Progenitor cell of endocrine pancreas (in vitro differentiated cells): Measurements from ENCODE around the gene B3GLCT. TPM values are rescaled to one million over a fixed set of nuclear protein-coding genes. Genes with fewer than 3 reads are reported as not detected.

ENCODE experiments used
- DNase-seq: peaks from one replicate; pipeline ENCODE4 v3.0.0; 2021; ENCODE audit warnings: low spot score; ENCODE audit not compliant: unreplicated experiment
- H3K27ac Mint-ChIP-seq: 2 replicates; pipeline ENCODE4 v1.8.0; 2021; ENCODE audit warnings: mild to moderate bottlenecking, moderate library complexity, mixed read lengths
- H3K27me3 Mint-ChIP-seq: 2 replicates; pipeline ENCODE4 v1.8.0; 2021; ENCODE audit warnings: mixed read lengths
- H3K36me3 Mint-ChIP-seq: 2 replicates; pipeline ENCODE4 v1.8.0; 2022; ENCODE audit warnings: mixed read lengths; ENCODE audit not compliant: insufficient read depth
- H3K4me1 Mint-ChIP-seq: 2 replicates; pipeline ENCODE4 v1.8.0; 2021; ENCODE audit warnings: low read depth, mixed read lengths
- H3K4me3 Mint-ChIP-seq: 2 replicates; pipeline ENCODE4 v1.8.0; 2021; ENCODE audit warnings: low read depth, mild to moderate bottlenecking, moderate library complexity, mixed read lengths
- H3K9me3 Mint-ChIP-seq: 2 replicates; pipeline ENCODE4 v1.8.0; 2021; ENCODE audit warnings: low read depth, mixed read lengths
- total RNA-seq: library from RNA; stranded (reverse); gene quantifications from 2 replicates; pipeline ENCODE4 v1.2.1, GENCODE V29; 2021
- TF ChIP-seq, protein P1 (sequence below): fragments of 200-600 bp; sonication (generic); IDR thresholded peaks from one replicate; pipeline ENCODE4 v1.5.0; 2021; ENCODE audit warnings: antibody characterized with exemption, mild to moderate bottlenecking; ENCODE audit not compliant: unreplicated experiment

The B3GLCT gene
- total RNA-seq, 1 donor from 2014 or later = 6.6 TPM

- TF ChIP-seq, protein P1, sequence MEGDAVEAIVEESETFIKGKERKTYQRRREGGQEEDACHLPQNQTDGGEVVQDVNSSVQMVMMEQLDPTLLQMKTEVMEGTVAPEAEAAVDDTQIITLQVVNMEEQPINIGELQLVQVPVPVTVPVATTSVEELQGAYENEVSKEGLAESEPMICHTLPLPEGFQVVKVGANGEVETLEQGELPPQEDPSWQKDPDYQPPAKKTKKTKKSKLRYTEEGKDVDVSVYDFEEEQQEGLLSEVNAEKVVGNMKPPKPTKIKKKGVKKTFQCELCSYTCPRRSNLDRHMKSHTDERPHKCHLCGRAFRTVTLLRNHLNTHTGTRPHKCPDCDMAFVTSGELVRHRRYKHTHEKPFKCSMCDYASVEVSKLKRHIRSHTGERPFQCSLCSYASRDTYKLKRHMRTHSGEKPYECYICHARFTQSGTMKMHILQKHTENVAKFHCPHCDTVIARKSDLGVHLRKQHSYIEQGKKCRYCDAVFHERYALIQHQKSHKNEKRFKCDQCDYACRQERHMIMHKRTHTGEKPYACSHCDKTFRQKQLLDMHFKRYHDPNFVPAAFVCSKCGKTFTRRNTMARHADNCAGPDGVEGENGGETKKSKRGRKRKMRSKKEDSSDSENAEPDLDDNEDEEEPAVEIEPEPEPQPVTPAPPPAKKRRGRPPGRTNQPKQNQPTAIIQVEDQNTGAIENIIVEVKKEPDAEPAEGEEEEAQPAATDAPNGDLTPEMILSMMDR = no peak
- peaks cover 4% of the 10 kb centered on the region for H3K9me3 Mint-ChIP-seq
- no peaks in the 10 kb centered on the region for H3K36me3 Mint-ChIP-seq
- H3K27ac Mint-ChIP-seq = no peak overlapping the region
- DNase-seq = no peak
- H3K27me3 Mint-ChIP-seq = no peaks in the 10 kb centered on the region
- no peak overlapping the region for H3K4me3 Mint-ChIP-seq
- H3K4me1 Mint-ChIP-seq = no peaks in the 10 kb centered on the region
Measured at GRCh38 chr13:31369213-31369612, 169.4 kb downstream of the B3GLCT start.

DNA sequence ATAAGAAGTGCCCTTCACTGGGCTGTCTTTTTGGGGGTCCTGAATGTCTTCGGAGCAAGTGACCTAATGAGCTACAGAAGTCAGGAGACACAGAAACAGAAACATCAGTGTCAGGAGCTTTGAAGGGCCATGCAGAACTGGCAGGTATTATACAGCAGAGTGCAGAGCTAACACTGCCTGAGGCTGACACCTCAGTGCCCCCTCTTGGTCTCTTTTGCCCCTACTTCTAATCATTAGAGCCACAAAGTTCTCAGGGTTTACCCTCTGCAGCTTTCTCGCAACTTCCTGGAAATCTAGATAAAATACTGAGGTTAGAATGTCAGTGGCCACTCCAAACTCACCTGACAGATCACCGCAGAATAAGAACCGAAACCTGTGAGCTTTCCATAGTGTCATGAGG is 172.7 kb downstream of the B3GLCT start:
- H3K27me3 Mint-ChIP-seq = peaks cover 4% of the 10 kb centered on the region
- no peaks in the 10 kb centered on the region for H3K36me3 Mint-ChIP-seq
- no peaks in the 10 kb centered on the region for H3K4me1 Mint-ChIP-seq
- no peak overlapping the region for H3K4me3 Mint-ChIP-seq
- no peaks in the 10 kb centered on the region for H3K9me3 Mint-ChIP-seq
- no peak overlapping the region for H3K27ac Mint-ChIP-seq
- TF ChIP-seq, protein P1 = no peak
- no peak for DNase-seq

GRCh38 chr13:31374682-31375081 is 174.9 kb downstream of the B3GLCT start:
- Mint-ChIP-seq H3K4me3 (no peak overlapping the region), H3K27me3 (peaks cover 4% of the 10 kb centered on the region), H3K9me3 (no peaks in the 10 kb centered on the region), H3K36me3 (no peaks in the 10 kb centered on the region), H3K4me1 (no peaks in the 10 kb centered on the region), H3K27ac (no peak overlapping the region)
- no peak for DNase-seq
- TF ChIP-seq, protein P1 = no peak

GRCh38 chr13:31377946-31378345 is 178.2 kb downstream of the B3GLCT start:
- H3K4me3 Mint-ChIP-seq = no peak overlapping the region
- TF ChIP-seq, protein P1 = no peak
- no peak overlapping the region for H3K27ac Mint-ChIP-seq
- peaks cover 4% of the 10 kb centered on the region for H3K27me3 Mint-ChIP-seq
- DNase-seq = no peak
- H3K4me1 Mint-ChIP-seq = no peaks in the 10 kb centered on the region
- H3K9me3 Mint-ChIP-seq = peaks cover 3% of the 10 kb centered on the region
- H3K36me3 Mint-ChIP-seq = no peaks in the 10 kb centered on the region

DNA sequence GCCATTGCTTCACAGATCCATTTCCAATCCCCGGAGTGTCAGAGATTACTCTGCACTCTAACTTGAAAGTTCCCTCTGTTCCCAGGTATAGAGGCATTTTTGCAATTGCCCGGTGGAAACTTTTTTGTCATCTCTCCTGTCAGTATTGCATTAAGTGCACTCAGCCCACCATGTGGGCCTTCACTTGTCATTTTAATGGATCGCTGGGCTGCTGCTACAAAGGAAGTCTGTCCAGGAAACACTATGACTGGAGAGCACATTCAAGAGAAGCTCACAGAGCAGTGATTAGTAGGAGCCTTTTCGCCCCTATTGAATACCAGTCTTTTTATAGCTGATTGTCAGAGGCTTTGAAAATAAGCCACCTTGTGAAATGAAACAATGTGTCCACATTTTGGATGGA is 180.9 kb downstream of the B3GLCT start:
- H3K27me3 Mint-ChIP-seq = no peaks in the 10 kb centered on the region
- no peak overlapping the region for H3K4me3 Mint-ChIP-seq
- no peaks in the 10 kb centered on the region for H3K36me3 Mint-ChIP-seq
- no peaks in the 10 kb centered on the region for H3K4me1 Mint-ChIP-seq
- no peak overlapping the region for H3K27ac Mint-ChIP-seq
- no peak for DNase-seq
- TF ChIP-seq, protein P1 = no peak
- H3K9me3 Mint-ChIP-seq = peaks cover 5% of the 10 kb centered on the region

Other genes starting within 250 kb of the B3GLCT start
- gene HSPH1, start 38.1 kb upstream of the B3GLCT start, total RNA-seq = 121 and 122 TPM in 2 replicates